Measurements from ENCODE around the gene STK38. TPM values are rescaled to one million over a fixed set of nuclear protein-coding genes. Genes with fewer than 3 reads are reported as not detected.

The STK38 gene
- total RNA-seq, 6 experiments from 2014 or later = 12.5 to 19.2 (median 16.1) TPM

- ATAC-seq (no peak), DNase-seq (no peak)
- Histone ChIP-seq H3K9me3 (no peaks in the 10 kb centered on the region), H3K27me3 (no peaks in the 10 kb centered on the region), H3K36me3 (peaks cover 0 to 5% (median 0%) of the 10 kb centered on the region in 4 donors), H3K27ac (no peak overlapping the region), H3K4me3 (no peak overlapping the region), H3K4me1 (no peaks in the 10 kb centered on the region)
- 79% methylated on average over 6 of the region's 6 CpGs for WGBS (ENCODE audit: insufficient coverage, low coverage, low lambda C conversion rate, missing lambda C conversion rate)
- intact Hi-C loops (cut with DNase I) = no loop called here
- TF ChIP-seq CTCF (IDR thresholded peaks at IDR 0.05) = no peak
- no peak for TF ChIP-seq POLR2A (IDR thresholded peaks at IDR 0.05)
These were observed 41.3 kb downstream of the STK38 start for GRCh38 chr6:36505744-36506534.

- no peak for DNase-seq
- intact Hi-C loops (cut with DNase I) = no loop called here
- TF ChIP-seq POLR2A (IDR thresholded peaks at IDR 0.05) (no peak), CTCF (IDR thresholded peaks at IDR 0.05) (no peak)
- Histone ChIP-seq H3K4me3 (no peak overlapping the region), H3K27ac (no peak overlapping the region), H3K36me3 (peaks cover 0 to 6% (median 0%) of the 10 kb centered on the region in 4 donors), H3K9me3 (no peaks in the 10 kb centered on the region), H3K4me1 (no peaks in the 10 kb centered on the region), H3K27me3 (no peaks in the 10 kb centered on the region)
- 100% methylated on average over 2 of the region's 2 CpGs for WGBS (ENCODE audit: insufficient coverage, low coverage, low lambda C conversion rate, missing lambda C conversion rate)
- no peak for ATAC-seq
These were observed 42.3 kb downstream of the STK38 start for GRCh38 chr6:36504982-36505381.

- Histone ChIP-seq H3K27me3 (no peaks in the 10 kb centered on the region), H3K4me1 (no peaks in the 10 kb centered on the region), H3K4me3 (no peak overlapping the region), H3K36me3 (peaks cover 0 to 12% (median 2%) of the 10 kb centered on the region in 4 donors), H3K9me3 (no peaks in the 10 kb centered on the region), H3K27ac (no peak overlapping the region)
- TF ChIP-seq POLR2A (IDR thresholded peaks at IDR 0.05) (no peak), CTCF (IDR thresholded peaks at IDR 0.05) (no peak)
- DNase-seq (no peak), ATAC-seq (no peak)
- WGBS (ENCODE audit: insufficient coverage, low coverage, low lambda C conversion rate, missing lambda C conversion rate) = 93% methylated on average over 3 of the region's 3 CpGs
- intact Hi-C loops (cut with DNase I) = no loop called here
These were observed 43.1 kb downstream of the STK38 start for GRCh38 chr6:36504181-36504580.

- WGBS (ENCODE audit: insufficient coverage, low coverage, low lambda C conversion rate, missing lambda C conversion rate) = 84% methylated on average over 6 of the region's 6 CpGs
- H3K4me3 ChIP-seq = no peak overlapping the region
- no peaks in the 10 kb centered on the region for H3K27me3 ChIP-seq
- ATAC-seq (no peak), DNase-seq (no peak)
- no peak overlapping the region for H3K27ac ChIP-seq
- intact Hi-C loops (cut with DNase I) = no loop called here
- TF ChIP-seq CTCF (IDR thresholded peaks at IDR 0.05) (no peak), POLR2A (IDR thresholded peaks at IDR 0.05) (no peak)
- peaks cover 0 to 28% (median 3%) of the 10 kb centered on the region in 4 donors for H3K36me3 ChIP-seq
- no peaks in the 10 kb centered on the region for H3K9me3 ChIP-seq
- H3K4me1 ChIP-seq = no peaks in the 10 kb centered on the region
These were observed 45.6 kb downstream of the STK38 start for GRCh38 chr6:36501686-36502085.
